HG03342 (cell line): Measurements from ENCODE around the gene WDR90.

Source experiments
- ATAC-seq: cut with Tn5 transposase; IDR thresholded peaks from one replicate; pipeline ENCODE4 v1.9.1; 2021; ENCODE audit warnings: mild to moderate bottlenecking, moderate library complexity; ENCODE audit not compliant: unreplicated experiment

The WDR90 gene

DNA sequence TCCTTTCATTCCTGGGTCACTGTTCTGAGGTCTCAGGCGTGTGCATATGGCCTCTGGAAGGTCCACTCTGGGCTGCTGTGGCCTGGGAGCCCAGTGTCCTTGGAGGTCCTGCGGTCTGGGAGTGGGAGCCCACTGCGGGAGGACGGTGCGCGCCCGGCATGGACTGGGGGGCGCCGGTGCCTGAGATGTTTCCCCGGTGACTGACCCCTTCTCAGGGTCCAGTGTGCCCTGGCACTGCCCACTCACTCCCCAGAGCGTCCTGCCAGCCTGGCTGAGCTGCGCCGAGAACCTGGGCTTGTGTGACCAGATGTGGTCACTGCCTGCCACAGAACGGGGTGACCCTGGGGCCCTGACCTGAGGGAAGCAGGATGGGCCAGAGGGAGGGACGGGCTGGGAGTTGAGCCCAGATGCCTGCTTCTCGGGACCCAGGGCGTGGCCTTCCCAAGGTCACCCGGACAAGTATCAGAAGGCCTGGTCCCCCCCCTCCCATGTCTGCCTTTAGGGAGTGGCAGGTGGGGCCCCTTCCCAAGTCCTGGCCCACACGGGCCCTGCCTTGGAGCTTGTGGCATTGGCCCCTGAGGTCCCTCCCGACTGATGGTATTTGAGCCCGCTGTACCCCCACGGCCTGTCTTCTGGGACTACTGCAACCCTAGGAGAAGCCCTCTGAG, 25.2 kb downstream of the WDR90 start:
- ATAC-seq: no peak

DNA sequence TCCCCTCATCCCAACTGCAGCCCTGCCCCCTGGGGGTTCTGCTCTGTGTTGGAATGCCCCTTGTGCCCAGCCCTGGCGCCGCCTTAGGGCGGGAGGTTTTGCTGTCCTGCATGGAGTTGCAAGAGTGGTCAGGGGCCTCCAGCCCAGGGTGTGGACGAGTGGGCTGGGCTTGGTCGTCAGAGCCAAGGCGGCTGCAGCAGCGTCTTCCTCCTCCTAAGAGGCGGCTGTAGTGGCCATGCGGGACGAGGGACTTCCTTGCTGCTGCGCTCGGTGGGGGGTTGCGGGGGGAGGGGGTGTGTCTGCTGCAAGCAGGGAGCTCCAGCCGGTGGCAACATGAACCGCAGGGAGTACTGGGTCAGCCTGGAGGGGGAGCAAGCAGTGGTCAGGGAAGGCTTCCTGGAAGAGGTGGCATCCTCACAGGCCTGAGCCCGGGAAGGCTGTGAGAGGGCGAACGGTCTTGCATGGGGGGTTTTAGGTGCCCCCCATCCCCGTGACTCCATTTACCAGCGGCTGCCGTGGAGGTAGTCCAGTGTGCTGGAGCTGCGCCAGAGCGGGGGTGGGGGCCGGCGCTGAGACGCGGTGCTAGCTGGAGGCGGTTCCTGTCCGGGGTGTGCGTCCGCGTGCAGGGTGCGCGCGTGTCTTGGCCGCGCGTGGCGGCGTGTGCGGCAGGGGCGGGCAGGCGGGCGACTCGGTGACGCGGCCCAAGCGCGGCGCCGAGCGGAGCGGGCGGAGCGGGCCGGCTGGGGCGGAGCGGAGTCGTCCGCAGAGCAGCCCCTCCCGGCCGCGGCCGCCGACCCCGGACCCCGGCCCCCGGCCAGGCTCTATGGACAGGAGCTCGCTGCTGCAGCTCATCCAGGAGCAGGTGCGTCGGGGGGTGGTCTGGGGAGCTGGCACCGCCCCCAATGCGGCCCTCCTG, 26.1 kb downstream of the WDR90 start, which contains the start of gene RHBDL1:
TSS of gene RHBDL1 (plus strand) at position 704 of the 916 bp plus-strand sequence. CDS start at position 824, 120 bp downstream.
- no peak for ATAC-seq

GRCh38 chr16:675884-676564, 26.9 kb downstream of the WDR90 start:
- no peak for ATAC-seq

DNA sequence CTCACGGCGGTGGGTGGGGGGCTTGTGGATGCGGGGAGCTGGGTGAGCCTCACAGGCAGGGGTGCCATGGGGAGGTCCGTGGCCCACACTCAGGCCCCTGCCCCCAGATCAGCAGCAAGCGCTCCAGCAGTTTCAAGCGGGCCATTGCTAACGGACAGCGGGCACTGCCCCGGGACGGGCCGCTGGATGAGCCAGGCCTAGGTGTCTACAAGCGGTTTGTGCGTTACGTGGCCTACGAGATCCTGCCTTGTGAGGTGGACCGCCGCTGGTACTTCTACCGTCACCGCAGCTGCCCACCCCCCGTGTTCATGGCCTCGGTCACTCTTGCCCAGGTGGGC, 27.4 kb downstream of the WDR90 start:
- ATAC-seq: no peak

DNA sequence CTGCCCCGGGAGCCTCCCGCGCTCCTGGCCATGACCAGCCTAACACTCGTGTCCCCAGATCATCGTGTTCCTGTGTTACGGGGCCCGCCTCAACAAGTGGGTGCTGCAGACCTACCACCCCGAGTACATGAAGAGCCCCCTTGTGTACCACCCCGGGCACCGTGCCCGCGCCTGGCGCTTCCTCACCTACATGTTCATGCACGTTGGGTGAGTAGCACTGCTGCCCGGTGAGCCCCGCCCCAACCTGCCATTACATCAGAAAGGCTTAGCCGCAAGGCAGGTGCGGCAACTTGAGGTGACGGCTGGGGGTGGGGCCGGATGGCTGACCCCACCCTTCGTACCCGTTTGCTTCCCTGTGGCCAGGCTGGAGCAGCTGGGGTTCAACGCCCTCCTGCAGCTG, 27.7 kb downstream of the WDR90 start:
- ATAC-seq: no peak

DNA sequence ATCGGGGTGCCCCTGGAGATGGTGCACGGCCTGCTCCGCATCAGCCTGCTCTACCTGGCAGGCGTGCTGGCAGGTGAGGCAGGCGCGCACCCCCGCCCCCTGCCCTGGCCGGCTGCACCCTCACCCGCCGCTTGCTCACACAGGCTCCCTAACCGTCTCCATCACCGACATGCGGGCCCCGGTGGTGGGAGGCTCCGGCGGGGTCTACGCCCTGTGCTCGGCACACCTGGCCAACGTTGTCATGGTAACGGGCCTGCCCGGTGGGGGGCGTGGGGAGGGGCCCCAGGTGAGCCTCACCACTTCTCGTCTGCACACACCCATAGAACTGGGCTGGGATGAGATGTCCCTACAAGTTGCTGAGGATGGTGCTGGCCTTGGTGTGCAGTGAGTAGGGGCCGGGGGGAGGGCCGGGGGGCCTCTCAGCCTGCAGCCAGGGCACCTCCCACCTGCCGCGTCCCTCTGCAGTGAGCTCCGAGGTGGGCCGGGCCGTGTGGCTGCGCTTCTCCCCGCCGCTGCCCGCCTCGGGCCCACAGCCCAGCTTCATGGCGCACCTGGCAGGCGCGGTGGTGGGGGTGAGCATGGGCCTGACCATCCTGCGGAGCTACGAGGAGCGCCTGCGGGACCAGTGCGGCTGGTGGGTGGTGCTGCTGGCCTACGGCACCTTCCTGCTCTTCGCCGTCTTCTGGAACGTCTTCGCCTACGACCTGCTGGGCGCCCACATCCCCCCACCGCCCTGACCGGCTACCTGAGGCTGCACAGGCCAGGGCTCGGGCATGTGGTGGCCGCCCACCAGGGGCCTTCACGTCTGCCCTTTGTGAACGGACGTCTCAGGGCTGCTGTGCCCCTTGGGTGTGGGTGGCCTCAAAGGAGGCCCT, 28.4 kb downstream of the WDR90 start:
- no peak for ATAC-seq

DNA sequence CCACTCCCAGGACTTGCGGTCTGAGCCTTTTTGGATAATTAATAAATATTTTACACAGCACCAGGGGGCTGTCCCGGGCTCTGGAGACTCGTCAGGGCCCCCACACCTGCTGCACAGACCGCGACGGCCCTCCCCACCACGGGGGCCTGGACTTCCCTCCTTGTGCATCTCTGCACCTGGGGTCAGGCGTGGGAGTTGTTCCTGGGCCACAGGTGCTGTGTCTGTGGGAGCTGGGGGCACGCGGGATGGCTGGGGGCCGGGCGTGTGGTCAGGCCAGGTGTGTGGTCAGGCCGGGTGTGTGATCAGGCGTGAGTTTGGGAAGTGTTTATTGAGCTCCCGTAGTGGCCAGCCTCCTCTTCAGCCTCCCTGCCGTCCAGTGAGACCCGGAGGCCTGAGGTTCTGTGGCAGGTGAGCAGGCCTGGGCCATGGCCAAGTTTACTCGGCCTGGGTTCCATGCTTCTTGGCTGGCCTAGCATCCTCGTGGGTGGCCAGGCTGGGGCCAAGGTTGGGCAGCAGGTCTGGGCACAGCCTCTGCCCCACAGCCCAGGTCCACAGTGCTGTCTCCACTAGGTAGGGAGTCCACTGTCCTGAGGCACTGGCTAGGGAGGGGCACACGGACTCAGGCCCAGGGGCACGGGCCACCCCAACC, 29.2 kb downstream of the WDR90 start:
- no peak for ATAC-seq

GRCh38 chr16:678858-679813, 30.0 kb downstream of the WDR90 start:
- ATAC-seq: no peak

- ATAC-seq: peak; percentile 31
These were observed 30.9 kb downstream of the WDR90 start, which contains the start of gene STUB1 for GRCh38 chr16:679814-680624. STUB1 (plus strand) TSS chr16:680410; CDS start chr16:680526, 116 bp downstream.

DNA sequence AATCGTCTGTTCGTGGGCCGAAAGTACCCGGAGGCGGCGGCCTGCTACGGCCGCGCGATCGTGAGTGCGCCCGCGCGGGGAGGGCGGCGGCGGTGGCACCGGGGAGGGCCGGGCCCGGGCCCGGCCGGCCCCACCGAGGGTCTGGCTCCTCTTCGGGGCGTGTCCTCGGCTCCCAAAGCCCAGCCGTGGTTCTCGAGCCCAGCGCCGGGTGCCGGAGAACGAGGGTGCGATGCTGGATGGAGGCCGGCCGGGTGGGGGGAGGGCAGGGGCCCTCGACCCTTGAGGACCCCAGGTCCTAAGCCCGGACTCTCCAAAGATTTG, 31.4 kb downstream of the WDR90 start:
- ATAC-seq: no peak

DNA sequence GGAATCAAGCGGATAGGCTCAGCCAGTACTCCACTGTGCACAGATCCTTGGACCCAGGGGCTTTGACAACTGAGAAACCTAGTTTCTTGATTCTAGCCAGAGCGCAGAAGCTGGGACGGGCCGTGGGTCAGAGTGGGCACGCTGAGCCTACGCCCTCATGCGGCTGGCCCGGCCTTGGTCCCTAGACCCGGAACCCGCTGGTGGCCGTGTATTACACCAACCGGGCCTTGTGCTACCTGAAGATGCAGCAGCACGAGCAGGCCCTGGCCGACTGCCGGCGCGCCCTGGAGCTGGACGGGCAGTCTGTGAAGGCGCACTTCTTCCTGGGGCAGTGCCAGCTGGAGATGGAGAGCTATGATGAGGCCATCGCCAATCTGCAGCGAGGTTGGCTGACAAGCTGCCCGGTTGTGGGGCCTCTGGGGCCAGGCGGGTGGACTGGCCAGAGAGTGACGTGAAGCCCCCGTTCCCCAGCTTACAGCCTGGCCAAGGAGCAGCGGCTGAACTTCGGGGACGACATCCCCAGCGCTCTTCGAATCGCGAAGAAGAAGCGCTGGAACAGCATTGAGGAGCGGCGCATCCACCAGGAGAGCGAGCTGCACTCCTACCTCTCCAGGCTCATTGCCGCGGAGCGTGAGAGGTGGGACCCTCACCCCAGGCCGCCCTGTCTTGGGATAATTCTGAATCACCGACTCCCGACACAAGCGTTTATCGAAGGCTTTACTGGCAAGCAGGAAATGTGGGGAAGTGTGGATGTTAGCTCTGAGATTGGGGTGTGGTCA, 32.0 kb downstream of the WDR90 start:
- no peak for ATAC-seq

GRCh38 chr16:681746-682427, 32.7 kb downstream of the WDR90 start:
- ATAC-seq: no peak

- no peak for ATAC-seq
These were observed 33.6 kb downstream of the WDR90 start for GRCh38 chr16:682493-683395.

DNA sequence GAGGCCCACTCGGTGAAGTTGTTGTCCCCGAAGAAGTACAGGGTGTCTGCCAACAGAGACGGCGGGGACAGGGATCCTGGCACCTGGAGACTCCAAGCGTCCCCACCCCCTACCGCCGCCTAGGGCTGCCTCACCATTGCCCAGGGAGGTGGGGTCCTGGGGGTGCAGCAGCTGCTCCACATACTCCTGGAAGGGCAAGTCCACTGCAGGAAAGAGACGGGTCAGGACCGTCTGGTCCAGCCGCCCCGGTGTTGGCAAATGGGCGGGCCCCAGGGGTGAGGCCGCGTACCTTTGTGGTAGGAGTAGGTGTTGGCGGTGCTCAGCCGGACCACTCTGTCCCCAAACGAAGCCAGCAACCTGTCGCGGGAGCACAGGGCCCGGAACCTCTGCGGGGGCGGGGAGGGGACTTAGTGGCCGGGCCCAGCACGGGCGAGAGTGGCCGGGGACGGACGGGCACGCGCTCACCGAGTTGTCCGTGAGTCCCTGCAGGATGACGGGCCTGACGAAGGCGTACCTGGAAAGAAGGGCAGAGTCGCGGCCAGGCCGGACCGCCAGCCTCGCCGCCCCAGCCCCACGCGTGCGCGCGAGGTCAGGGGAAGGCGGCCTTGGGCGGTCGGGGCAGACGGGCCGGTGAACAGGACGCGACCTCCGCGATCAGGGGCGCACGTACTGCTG, 34.4 kb downstream of the WDR90 start:
- no peak for ATAC-seq

DNA sequence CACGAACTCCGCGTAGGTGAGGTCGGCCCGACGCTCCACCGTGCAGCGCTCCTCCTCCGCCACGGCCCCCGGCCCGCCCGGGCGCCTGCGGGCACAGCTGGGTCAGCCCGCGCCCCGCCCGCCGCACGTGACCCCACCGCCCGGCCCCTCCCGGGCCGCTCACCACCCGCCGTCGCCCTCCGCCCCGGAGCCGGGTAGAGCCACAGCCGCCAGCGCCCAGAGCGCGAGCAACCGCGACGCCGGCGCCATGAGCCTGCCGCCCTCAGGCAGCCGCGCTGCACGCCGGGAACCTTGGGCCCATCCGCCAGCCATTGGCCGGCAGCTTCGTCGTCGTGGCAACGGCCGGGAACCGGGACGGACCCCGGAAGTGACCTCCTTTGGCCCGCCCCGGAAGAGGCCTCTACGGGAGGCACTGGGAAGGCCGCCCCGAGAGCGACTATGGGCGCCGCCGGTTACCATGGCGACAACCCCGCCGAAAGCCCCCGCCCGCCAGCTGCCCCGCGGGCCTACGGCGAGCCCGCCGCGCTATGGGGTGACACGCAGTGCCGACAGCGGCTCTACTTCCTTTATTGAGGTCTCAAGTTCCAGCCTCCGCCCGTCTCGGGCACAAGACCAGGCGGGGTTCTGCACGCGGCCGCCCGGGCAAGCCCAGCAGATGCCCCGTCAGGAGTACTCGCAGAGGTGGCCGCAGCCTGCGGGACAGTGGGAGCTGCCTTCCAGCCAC, 35.1 kb downstream of the WDR90 start, which contains the start of gene JMJD8:
TSS of gene JMJD8 (minus strand) at position 264 of the 724 bp plus-strand sequence. CDS start at position 249, 15 bp downstream.
- peak; percentile 61 for ATAC-seq
